GM19239 (cell line): ENCODE results near the gene MYO16.

Source experiments
- DNase-seq: peaks from one replicate; pipeline ENCODE4 v3.0.0; 2011; ENCODE audit warnings: low spot score; ENCODE audit not compliant: insufficient read length
- FAIRE-seq: peaks from 2 replicates; lab custom pipeline; 2011; peaks lifted over from hg19 to GRCh38; lab: Jason Lieb, UNC

The MYO16 gene

GRCh38 chr13:108923386-108924047 is 294.1 kb downstream of the MYO16 start:
- DNase-seq (no peak), FAIRE-seq (no peak)

- FAIRE-seq: no peak
These were observed 294.7 kb downstream of the MYO16 start for GRCh38 chr13:108924134-108924533.

GRCh38 chr13:108924541-108924940 is 295.1 kb downstream of the MYO16 start:
- DNase-seq: no peak
- no peak for FAIRE-seq

More at GRCh38 chr13:108924134-108924533, 294.7 kb downstream of the MYO16 start:
- no peak for DNase-seq

GRCh38 chr13:108925070-108925469 is 295.7 kb downstream of the MYO16 start:
- DNase-seq (no peak), FAIRE-seq (no peak)

- FAIRE-seq (no peak), DNase-seq (no peak)
These were observed 297.5 kb downstream of the MYO16 start for GRCh38 chr13:108926862-108927261.

GRCh38 chr13:108927615-108928014 is 298.2 kb downstream of the MYO16 start:
- no peak for FAIRE-seq

GRCh38 chr13:108929532-108930206 is 300.3 kb downstream of the MYO16 start:
- no peak for DNase-seq

More at GRCh38 chr13:108927615-108928014, 298.2 kb downstream of the MYO16 start:
- no peak for DNase-seq

GRCh38 chr13:108932196-108932595 is 302.8 kb downstream of the MYO16 start:
- no peak for FAIRE-seq

More at GRCh38 chr13:108929532-108930206, 300.3 kb downstream of the MYO16 start:
- no peak for FAIRE-seq

GRCh38 chr13:108933061-108933460 is 303.6 kb downstream of the MYO16 start:
- no peak for FAIRE-seq

More at GRCh38 chr13:108932196-108932595, 302.8 kb downstream of the MYO16 start:
- DNase-seq: no peak

GRCh38 chr13:108938155-108938554 is 308.7 kb downstream of the MYO16 start:
- DNase-seq: no peak
- FAIRE-seq: no peak

More at GRCh38 chr13:108933061-108933460, 303.6 kb downstream of the MYO16 start:
- no peak for DNase-seq

GRCh38 chr13:108940121-108940520 is 310.7 kb downstream of the MYO16 start:
- FAIRE-seq: no peak
- DNase-seq: no peak

- FAIRE-seq (no peak), DNase-seq (no peak)
These were observed 314.4 kb downstream of the MYO16 start for GRCh38 chr13:108943842-108944241.

GRCh38 chr13:108944760-108945159 is 315.3 kb downstream of the MYO16 start:
- DNase-seq (no peak), FAIRE-seq (no peak)

- DNase-seq (no peak), FAIRE-seq (no peak)
These were observed 318.2 kb downstream of the MYO16 start for GRCh38 chr13:108947551-108948030.

GRCh38 chr13:108948251-108948671 is 318.9 kb downstream of the MYO16 start:
- no peak for DNase-seq
- no peak for FAIRE-seq

GRCh38 chr13:108950333-108951010 is 321.1 kb downstream of the MYO16 start:
- no peak for FAIRE-seq
- no peak for DNase-seq

- DNase-seq (no peak), FAIRE-seq (no peak)
These were observed 326.3 kb downstream of the MYO16 start for GRCh38 chr13:108955741-108956140.

GRCh38 chr13:108957369-108958012 is 328.1 kb downstream of the MYO16 start:
- no peak for FAIRE-seq
- DNase-seq: no peak

GRCh38 chr13:108958013-108958376 is 328.6 kb downstream of the MYO16 start:
- FAIRE-seq: no peak
- DNase-seq: no peak

GRCh38 chr13:108959234-108959633 is 329.8 kb downstream of the MYO16 start:
- no peak for FAIRE-seq
- no peak for DNase-seq
